H1 (cell line): ENCODE results near the gene SPN. TPM values are rescaled to one million over a fixed set of nuclear protein-coding genes. Genes with fewer than 3 reads are reported as not detected.
A peak's percentile ranks its signal among the peaks of the same experiment; 100 is the strongest.

Experiments used
- BRCA1 ChIP-seq: IDR thresholded peaks from 2 replicates; pipeline ENCODE4 v1.6.1; 2012; ENCODE audit warnings: low read depth, low read length, improper control_type of control experiment
- CBX5 ChIP-seq: fragments of 300-800, 300-1000 bp; sonication (generic); IDR thresholded peaks from 2 replicates; pipeline ENCODE4 v1.7.1; 2016; ENCODE audit warnings: antibody characterized with exemption, low read length, low read depth
- CHD2 ChIP-seq: IDR thresholded peaks from 2 replicates; pipeline ENCODE4 v1.6.1; 2012; ENCODE audit warnings: low read length, improper control_type of control experiment
- CREB1 ChIP-seq: IDR thresholded peaks from 2 replicates; pipeline ENCODE4 v1.6.1; 2012; ENCODE audit warnings: inconsistent platforms
- EGR1 ChIP-seq: IDR thresholded peaks from 2 replicates; pipeline ENCODE4 v1.6.1; 2011; ENCODE audit warnings: low read depth, low read length, borderline replicate concordance
- FOSL1 ChIP-seq: IDR thresholded peaks from 2 replicates; pipeline ENCODE4 v1.6.1; 2011; ENCODE audit warnings: mild to moderate bottlenecking, low read depth, low read length, moderate library complexity; ENCODE audit not compliant: insufficient read depth
- HDAC6 ChIP-seq: IDR thresholded peaks from one replicate; pipeline ENCODE4 v1.7.1; 2012; ENCODE audit warnings: low read depth, mild to moderate bottlenecking, inconsistent platforms, low read length, moderate library complexity
- JUN ChIP-seq: IDR thresholded peaks from 2 replicates; pipeline ENCODE4 v1.6.1; 2011; ENCODE audit warnings: low read depth, mild to moderate bottlenecking, improper control_type of control experiment, low read length
- KDM1A ChIP-seq: fragments of 200-600, 300-600 bp; sonication (generic); IDR thresholded peaks from 2 replicates; pipeline ENCODE4 v1.7.1; 2016; ENCODE audit warnings: mild to moderate bottlenecking, low read length, borderline replicate concordance
- MAX ChIP-seq: IDR thresholded peaks from 2 replicates; pipeline ENCODE4 v1.6.1; 2012; ENCODE audit warnings: inconsistent platforms
- NANOG ChIP-seq: IDR thresholded peaks from 2 replicates; pipeline ENCODE4 v1.6.1; 2011; ENCODE audit warnings: low read length, low read depth, mild to moderate bottlenecking, inconsistent platforms; ENCODE audit not compliant: insufficient read depth, poor library complexity, severe bottlenecking
- NRF1 ChIP-seq: IDR thresholded peaks from 2 replicates; pipeline ENCODE4 v1.6.1; 2011; ENCODE audit warnings: mild to moderate bottlenecking, low read depth, low read length, improper control_type of control experiment
- PHF8 ChIP-seq: fragments of 200-600 bp; sonication (generic); conservative IDR thresholded peaks from 2 replicates; pipeline ENCODE4 v1.7.1; 2012; ENCODE audit warnings: low read depth, mild to moderate bottlenecking, inconsistent platforms, low read length, moderate library complexity
- POLR2A ChIP-seq, 2 experiments: IDR thresholded peaks; 1 replicate in 1 of 2; 2 replicates in 1 of 2; pipeline ENCODE4 v1.6.1; 2011; ENCODE audit warnings: low read depth in 2 of 2, low read length in 2 of 2, mild to moderate bottlenecking in 2 of 2; ENCODE audit errors: control extremely low read depth in 1 of 2
- POLR2AphosphoS5 ChIP-seq: IDR thresholded peaks from 2 replicates; pipeline ENCODE4 v1.6.1; 2011; ENCODE audit warnings: low read depth, low read length
- POU5F1 ChIP-seq: IDR thresholded peaks from 2 replicates; pipeline ENCODE4 v1.6.1; 2011; ENCODE audit warnings: low read depth, mild to moderate bottlenecking, low read length, moderate library complexity
- RAD21 ChIP-seq, 2 experiments: IDR thresholded peaks in 1 of 2; conservative IDR thresholded peaks in 1 of 2; 2 replicates each; pipeline ENCODE4 v1.6.1; 2011; ENCODE audit warnings: low read depth in 2 of 2, low read length in 2 of 2, improper control_type of control experiment in 1 of 2, inconsistent platforms in 1 of 2, mild to moderate bottlenecking in 1 of 2, moderate library complexity in 1 of 2
- RBBP5 ChIP-seq: IDR thresholded peaks from 2 replicates; pipeline ENCODE4 v1.7.1; 2012; ENCODE audit warnings: low read depth, mild to moderate bottlenecking, inconsistent platforms, low read length, moderate library complexity, borderline replicate concordance
- RNF2 ChIP-seq: fragments of 200-900, 300-1000 bp; sonication (generic); IDR thresholded peaks from 2 replicates; pipeline ENCODE4 v1.7.1; 2016; ENCODE audit warnings: borderline replicate concordance, low read depth, mild to moderate bottlenecking, antibody characterized with exemption, low read length; ENCODE audit not compliant: poor library complexity, severe bottlenecking; ENCODE audit errors: missing control alignments
- SIN3A ChIP-seq, 2 experiments: IDR thresholded peaks in 1 of 2; conservative IDR thresholded peaks in 1 of 2; 2 replicates each; pipeline ENCODE4 v1.6.1; 2011 to 2012; ENCODE audit warnings: low read length in 2 of 2, improper control_type of control experiment in 1 of 2, low read depth in 1 of 2, mild to moderate bottlenecking in 1 of 2
- SIRT6 ChIP-seq: IDR thresholded peaks from one replicate; pipeline ENCODE4 v1.7.1; 2012; ENCODE audit warnings: low read length, inconsistent platforms
- SP2 ChIP-seq: IDR thresholded peaks from 2 replicates; pipeline ENCODE4 v1.6.1; 2012; ENCODE audit warnings: mild to moderate bottlenecking, low read length, inconsistent platforms
- SP4 ChIP-seq: IDR thresholded peaks from 2 replicates; pipeline ENCODE4 v1.6.1; 2012; ENCODE audit warnings: low read length, inconsistent platforms
- SUZ12 ChIP-seq: fragments of 200-600 bp; sonication (generic); IDR thresholded peaks from 2 replicates; pipeline ENCODE4 v1.6.1; 2012; ENCODE audit warnings: mild to moderate bottlenecking, inconsistent platforms, low read length, moderate library complexity, mixed read lengths
- ZNF274 ChIP-seq: IDR thresholded peaks from 2 replicates; pipeline ENCODE4 v1.7.0; 2012; ENCODE audit warnings: low read length, borderline replicate concordance; ENCODE audit errors: extremely low read depth
- polyA plus RNA-seq, 7 experiments: library from polyadenylated mRNA; depleted of rRNA in 3 of 7; stranded (reverse) in 5 of 7; unstranded in 2 of 7; fragments of >200 nt in 5 of 7; fragments of 200-250 nt in 2 of 7; gene quantifications; 1 replicate in 5 of 7; 2 replicates in 1 of 7; 4 replicates in 1 of 7; pipeline versions ENCODE4 v1.2.1 to v1.2.3, GENCODE V29; 2011 to 2013; ENCODE audit warnings: missing spikeins in 2 of 7, mixed read lengths in 2 of 7
- total RNA-seq: library from RNA; stranded (reverse); fragmentation: NEBNext Ultra II Directional; extraction: Animal tissue kit (Norgen Biotek cat#: 25700); gene quantifications from 2 replicates; pipeline ENCODE4 v1.2.1, GENCODE V29; 2021

Gene SPN
- total and polyA plus RNA-seq, 2 of the 8 experiments (the other 6 are each of a cell fraction or from before 2014, with no cell fraction given) = 1.5 to 1.8 TPM

DNA sequence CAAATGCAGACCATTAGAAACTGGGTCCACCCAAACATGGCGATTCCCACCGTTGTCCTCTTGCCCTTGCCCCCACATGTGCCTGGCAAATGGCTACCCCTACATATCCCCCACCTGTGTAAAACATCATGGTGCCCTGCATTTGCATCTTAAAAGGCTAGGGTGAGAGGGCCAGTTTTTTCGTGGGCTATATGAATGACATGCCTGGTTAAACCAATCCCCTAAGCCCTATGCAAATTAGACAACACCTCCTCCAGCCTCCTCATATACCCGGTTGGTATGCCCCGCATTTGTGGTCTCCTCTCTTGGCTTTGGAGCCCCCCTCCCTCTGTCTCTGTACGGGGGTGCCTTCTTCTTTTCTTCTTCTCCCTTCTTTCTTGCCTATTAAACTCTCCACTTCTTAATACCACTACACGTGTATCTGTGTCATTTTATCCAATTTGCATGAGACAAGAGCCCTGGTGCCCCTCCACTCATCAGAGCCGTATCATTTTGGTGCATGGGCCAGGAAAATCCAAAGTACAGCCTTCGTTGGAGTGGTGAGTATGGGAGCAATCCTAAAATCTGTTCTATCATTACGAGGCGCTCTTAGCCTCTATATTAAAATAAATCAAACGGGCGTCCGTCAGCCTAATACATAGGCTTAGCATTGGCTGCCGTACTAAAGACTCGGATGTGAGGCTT is 46.0 kb downstream of the SPN start (continued):
- no peak for TF ChIP-seq CBX5
- TF ChIP-seq FOSL1 = no peak
- TF ChIP-seq SIN3A (conservative IDR thresholded peaks at IDR 0.05 in 1 of 2, IDR thresholded peaks at IDR 0.05 in 1 of 2; ENCODE audit: low read depth in 1 of 2, low read length in 2 of 2) = no peak; a peak in 1 of 4 replicates
- TF ChIP-seq NANOG = no peak
- no peak for TF ChIP-seq KDM1A
- peak; percentile 90 for TF ChIP-seq POLR2AphosphoS5
- TF ChIP-seq ZNF274 = no peak
- TF ChIP-seq RAD21 (IDR thresholded peaks at IDR 0.05 in 1 of 2, conservative IDR thresholded peaks at IDR 0.05 in 1 of 2; ENCODE audit: low read depth in 2 of 2, low read length in 2 of 2) = no peak
- TF ChIP-seq JUN = no peak
- no peak for TF ChIP-seq SIRT6
- peak; percentile 78 to 93 for TF ChIP-seq POLR2A (IDR thresholded peaks at IDR 0.05; ENCODE audit: control extremely low read depth in 1 of 2, low read depth in 2 of 2, low read length in 2 of 2)
- peak; percentile 90 for TF ChIP-seq MAX
- TF ChIP-seq SP4 = no peak
- TF ChIP-seq EGR1 = no peak
- no peak; the same call in 1 of the 2 replicates for TF ChIP-seq POU5F1
- TF ChIP-seq BRCA1 = no peak
- TF ChIP-seq RNF2 = no peak
- TF ChIP-seq SP2 = no peak
- no peak for TF ChIP-seq RBBP5
- 0 out of 2 replicates have a peak, but pooled peaks have one; percentile 15 for TF ChIP-seq CHD2
- TF ChIP-seq SUZ12 = no peak
- no peak for TF ChIP-seq NRF1
- TF ChIP-seq HDAC6 = no peak
- no peak for TF ChIP-seq CREB1
- TF ChIP-seq PHF8 = peak; percentile 71; the same call in 1 of the 2 replicates
